ENCODE data around the gene MAP3K9.

Gene MAP3K9

DNA sequence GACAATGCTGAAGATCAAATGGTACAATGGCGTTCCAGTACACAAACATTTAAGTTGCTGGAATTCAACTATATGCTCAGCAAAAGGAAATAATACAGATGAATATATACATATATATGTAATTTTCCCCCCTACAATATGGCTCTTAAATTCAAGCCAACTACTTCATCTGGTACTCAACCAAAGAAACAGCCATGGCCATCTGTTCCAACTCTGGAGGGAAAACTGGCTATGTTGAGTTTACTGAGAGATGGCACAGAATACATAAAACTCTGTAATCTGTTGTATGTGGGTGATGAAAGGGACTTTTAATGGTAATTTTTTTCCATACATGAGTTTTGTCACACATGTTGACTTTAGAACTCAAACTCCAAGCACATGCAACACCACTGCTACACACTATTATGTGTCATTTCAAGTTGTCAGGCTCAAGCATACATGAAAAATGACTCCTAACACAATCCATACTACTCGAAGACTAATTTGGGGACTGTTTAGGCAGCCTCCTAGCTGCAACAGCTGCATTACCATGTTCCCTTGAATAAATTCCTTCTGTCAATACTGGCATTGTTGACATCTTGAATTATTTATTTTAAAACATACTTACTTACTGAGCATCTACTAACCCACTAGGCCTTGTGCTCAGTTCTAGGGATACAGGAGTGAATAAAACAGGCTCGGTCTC is 38.2 kb upstream of the MAP3K9 start:
- H3K4me3 ChIP-seq (ENCODE audit: control insufficient read depth, low read depth, low read length): no peak overlapping the region
- TF ChIP-seq, protein P1, sequence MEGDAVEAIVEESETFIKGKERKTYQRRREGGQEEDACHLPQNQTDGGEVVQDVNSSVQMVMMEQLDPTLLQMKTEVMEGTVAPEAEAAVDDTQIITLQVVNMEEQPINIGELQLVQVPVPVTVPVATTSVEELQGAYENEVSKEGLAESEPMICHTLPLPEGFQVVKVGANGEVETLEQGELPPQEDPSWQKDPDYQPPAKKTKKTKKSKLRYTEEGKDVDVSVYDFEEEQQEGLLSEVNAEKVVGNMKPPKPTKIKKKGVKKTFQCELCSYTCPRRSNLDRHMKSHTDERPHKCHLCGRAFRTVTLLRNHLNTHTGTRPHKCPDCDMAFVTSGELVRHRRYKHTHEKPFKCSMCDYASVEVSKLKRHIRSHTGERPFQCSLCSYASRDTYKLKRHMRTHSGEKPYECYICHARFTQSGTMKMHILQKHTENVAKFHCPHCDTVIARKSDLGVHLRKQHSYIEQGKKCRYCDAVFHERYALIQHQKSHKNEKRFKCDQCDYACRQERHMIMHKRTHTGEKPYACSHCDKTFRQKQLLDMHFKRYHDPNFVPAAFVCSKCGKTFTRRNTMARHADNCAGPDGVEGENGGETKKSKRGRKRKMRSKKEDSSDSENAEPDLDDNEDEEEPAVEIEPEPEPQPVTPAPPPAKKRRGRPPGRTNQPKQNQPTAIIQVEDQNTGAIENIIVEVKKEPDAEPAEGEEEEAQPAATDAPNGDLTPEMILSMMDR (IDR thresholded peaks at IDR 0.05; ENCODE audit: control insufficient read depth, insufficient read depth, low read depth, low read length, missing control alignments): no peak
- DNase-seq (ENCODE audit: low read depth): no peak

DNA sequence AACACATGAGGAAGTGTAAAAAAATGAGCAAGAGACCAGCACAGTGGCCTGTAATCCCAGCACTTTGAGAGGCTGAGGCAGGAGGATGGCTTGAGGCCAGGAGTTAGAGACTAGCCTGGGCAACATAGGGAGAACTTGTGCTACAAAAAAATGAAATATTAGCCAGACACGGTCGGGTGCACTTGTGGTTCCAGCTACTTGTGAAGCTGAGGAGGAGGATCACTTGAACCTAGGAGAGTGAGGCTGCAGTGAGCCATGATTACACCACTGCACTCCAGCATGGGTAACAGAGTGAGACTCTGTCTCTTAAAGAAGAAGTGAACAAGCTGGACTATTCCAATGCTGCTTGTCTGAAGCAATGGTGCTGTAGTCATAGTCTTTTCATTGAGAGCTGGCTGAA is 36.3 kb upstream of the MAP3K9 start:
- TF ChIP-seq, protein P1 (IDR thresholded peaks at IDR 0.05; ENCODE audit: control insufficient read depth, insufficient read depth, low read depth, low read length, missing control alignments): no peak
- no peak overlapping the region for H3K4me3 ChIP-seq (ENCODE audit: control insufficient read depth, low read depth, low read length)
- no peak for DNase-seq (ENCODE audit: low read depth)

DNA sequence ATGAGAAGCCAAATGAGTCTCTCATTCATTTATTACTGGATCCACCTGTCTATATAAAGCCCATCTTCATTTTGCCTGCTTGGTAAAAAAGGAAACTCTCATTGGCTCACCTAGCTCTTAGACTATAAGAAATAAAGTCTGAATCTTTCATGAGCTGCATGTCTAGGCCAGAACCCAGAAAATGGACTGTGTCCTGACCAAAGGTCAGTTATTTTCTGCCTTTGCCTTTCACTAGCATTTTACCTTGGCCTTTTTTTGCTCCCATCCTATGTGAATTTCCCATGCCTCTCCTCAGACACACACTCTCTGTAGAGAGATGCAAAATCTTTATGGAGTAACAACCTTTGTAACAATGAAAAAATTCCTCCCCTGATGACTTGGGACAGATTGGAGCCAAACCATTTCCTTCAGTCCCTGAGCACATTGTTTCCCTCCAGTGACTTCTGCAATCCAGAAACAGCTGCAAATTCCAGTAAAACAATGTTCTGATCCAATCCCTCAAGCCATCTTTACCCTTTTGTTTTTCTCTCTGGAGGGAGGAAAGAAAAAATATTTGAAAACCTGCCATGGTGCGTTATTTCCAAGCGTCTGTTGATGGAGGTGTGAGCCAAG is 33.6 kb upstream of the MAP3K9 start:
- DNase-seq (ENCODE audit: low read depth): no peak
- TF ChIP-seq, protein P1 (IDR thresholded peaks at IDR 0.05; ENCODE audit: control insufficient read depth, insufficient read depth, low read depth, low read length, missing control alignments): no peak
- H3K4me3 ChIP-seq (ENCODE audit: control insufficient read depth, low read depth, low read length): no peak overlapping the region

DNA sequence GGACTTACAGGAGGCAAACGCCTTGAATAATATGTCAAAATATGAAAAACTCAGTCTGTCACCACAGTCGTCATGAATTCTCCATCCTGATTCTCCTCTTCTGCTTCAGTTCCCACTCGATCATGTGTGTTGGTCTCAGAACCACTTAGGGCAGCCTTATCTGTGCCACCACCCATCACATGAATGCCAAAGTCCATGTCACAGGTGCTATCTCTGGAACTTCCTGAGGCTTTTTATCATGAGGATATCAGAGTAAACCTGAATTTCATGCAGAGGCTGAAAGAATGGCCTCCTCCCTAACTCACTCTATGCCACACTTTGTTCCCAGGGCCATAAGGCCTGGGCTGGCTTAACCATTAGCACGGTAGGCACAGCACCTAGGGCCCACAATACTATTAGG is 28.8 kb upstream of the MAP3K9 start:
- no peak for DNase-seq (ENCODE audit: low read depth)
- H3K4me3 ChIP-seq (ENCODE audit: control insufficient read depth, low read depth, low read length): no peak overlapping the region
- TF ChIP-seq, protein P1 (IDR thresholded peaks at IDR 0.05; ENCODE audit: control insufficient read depth, insufficient read depth, low read depth, low read length, missing control alignments): no peak

DNA sequence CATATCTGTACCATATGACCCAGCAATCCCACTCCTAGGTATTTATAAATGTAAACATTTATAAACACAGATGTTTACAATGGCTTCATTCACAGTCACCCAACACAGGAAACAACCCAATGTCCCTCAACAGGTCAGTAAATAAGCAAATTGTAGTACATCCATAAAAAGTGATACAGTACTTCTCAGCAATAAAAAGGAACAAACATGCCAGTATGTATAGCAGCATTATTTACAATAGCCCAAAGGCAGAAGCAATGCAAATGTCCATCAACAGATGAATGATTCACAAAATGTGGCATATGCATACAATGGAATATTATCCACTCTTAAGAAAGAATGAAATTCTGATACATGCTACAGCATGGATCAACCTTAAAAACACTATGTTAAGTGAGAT is 27.6 kb upstream of the MAP3K9 start:
- TF ChIP-seq, protein P1 (IDR thresholded peaks at IDR 0.05; ENCODE audit: control insufficient read depth, insufficient read depth, low read depth, low read length, missing control alignments): no peak
- no peak for DNase-seq (ENCODE audit: low read depth)
- H3K4me3 ChIP-seq (ENCODE audit: control insufficient read depth, low read depth, low read length): no peak overlapping the region

DNA sequence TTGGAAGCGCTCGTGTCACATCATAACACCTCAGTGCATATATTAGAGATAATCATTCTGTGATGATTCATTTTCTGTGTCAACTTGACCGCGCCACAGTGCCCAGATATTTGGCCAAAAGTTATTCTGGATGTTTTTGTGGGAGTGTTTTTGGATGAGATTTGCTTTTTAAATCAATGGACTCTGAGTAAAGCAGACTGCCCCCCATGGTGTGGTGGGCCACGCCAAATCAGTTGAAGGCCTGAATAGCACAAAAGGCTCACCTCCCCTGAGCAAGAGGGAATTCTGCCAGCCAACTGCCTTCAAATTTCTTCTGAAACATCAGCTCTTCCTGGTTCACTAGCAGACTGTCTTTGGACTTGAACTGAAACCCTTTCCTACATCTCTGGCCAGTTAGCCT is 24.6 kb upstream of the MAP3K9 start:
- TF ChIP-seq, protein P1 (IDR thresholded peaks at IDR 0.05; ENCODE audit: control insufficient read depth, insufficient read depth, low read depth, low read length, missing control alignments): no peak
- no peak for DNase-seq (ENCODE audit: low read depth)
- no peak overlapping the region for H3K4me3 ChIP-seq (ENCODE audit: control insufficient read depth, low read depth, low read length)
